SH-SY5Y (cell line): ENCODE results near the gene EXOC6B.

Source experiments
- GATA2 ChIP-seq: IDR thresholded peaks from 2 replicates; pipeline ENCODE4 v1.6.1; 2011; ENCODE audit warnings: mild to moderate bottlenecking, low read depth, low read length
- GATA3 ChIP-seq: IDR thresholded peaks from 2 replicates; pipeline ENCODE4 v1.6.1; 2011; ENCODE audit warnings: low read depth, mild to moderate bottlenecking, low read length, moderate library complexity

EXOC6B gene

GRCh38 chr2:72131371-72131891 lies 694.4 kb downstream of the EXOC6B start:
- TF ChIP-seq GATA2 (no peak), GATA3 (no peak)

GRCh38 chr2:72130659-72131360 lies 695.0 kb downstream of the EXOC6B start:
- TF ChIP-seq GATA2, result no peak
- TF ChIP-seq GATA3, result no peak

GRCh38 chr2:72129681-72130340 lies 696.0 kb downstream of the EXOC6B start:
- TF ChIP-seq GATA3 (no peak), GATA2 (no peak)

GRCh38 chr2:72128843-72129227 lies 697.0 kb downstream of the EXOC6B start:
- TF ChIP-seq GATA2 (no peak), GATA3 (no peak)

- no peak for TF ChIP-seq GATA2
- no peak for TF ChIP-seq GATA3
Observed at GRCh38 chr2:72128059-72128842, 697.6 kb downstream of the EXOC6B start.

GRCh38 chr2:72127401-72128058 lies 698.3 kb downstream of the EXOC6B start:
- TF ChIP-seq GATA2, result no peak

GRCh38 chr2:72126186-72127100 lies 699.4 kb downstream of the EXOC6B start:
- TF ChIP-seq GATA3 (no peak), GATA2 (no peak)
